GM08714 (cell line): Measurements from ENCODE around the gene ADAMTS12.

Source experiments
- H3K4me3 ChIP-seq: fragments of 200-500 bp; sonication (Bioruptor generic); 2 replicates; pipeline ENCODE4 v1.5.1; 2014; ENCODE audit warnings: mild to moderate bottlenecking, low read length, inconsistent platforms
- ZNF274 ChIP-seq: IDR thresholded peaks from 2 replicates; pipeline ENCODE4 v1.6.1; 2012; ENCODE audit warnings: mild to moderate bottlenecking, low read depth, low read length

Gene ADAMTS12

DNA sequence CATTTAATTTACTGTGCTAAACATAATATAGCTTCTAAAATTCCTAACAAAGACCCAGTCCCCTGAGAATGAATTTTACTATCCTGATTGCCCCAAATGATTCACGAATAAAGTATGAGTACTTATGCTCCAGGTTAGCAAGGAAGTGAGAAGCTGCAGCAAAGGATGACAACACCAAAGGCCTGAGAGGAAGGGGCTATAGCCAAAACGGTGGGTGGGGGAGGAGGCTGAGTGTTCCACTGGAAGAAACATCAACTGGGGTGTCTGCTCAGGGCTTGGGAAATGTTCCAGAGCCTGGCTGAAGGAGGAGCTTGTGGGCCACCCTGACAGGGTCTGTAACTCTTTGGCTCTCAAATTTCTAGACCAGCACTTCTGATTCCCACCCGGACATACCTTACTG lies 157.3 kb downstream of the ADAMTS12 start:
- TF ChIP-seq ZNF274, result no peak
- H3K4me3 ChIP-seq, result no peak overlapping the region

DNA sequence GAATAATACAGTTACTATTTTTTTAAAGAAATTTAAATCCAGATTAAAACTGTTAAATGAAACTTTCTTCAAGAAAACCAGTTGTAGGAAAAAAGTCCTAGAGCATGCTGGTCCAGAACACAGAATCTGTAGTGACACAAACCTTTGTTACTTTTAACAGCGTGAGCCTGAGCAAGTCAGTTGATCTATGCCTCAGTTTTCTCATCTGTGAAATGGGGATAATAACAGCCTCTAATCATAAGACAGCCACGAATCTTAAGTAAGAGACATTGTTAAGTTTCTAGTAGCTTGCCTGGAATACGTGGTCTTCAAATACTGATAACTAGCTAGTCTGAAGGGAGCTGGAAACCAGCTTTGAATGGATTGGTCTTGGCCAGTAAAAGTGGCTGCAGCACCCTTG lies 158.6 kb downstream of the ADAMTS12 start:
- TF ChIP-seq ZNF274, result no peak
- no peak overlapping the region for H3K4me3 ChIP-seq

DNA sequence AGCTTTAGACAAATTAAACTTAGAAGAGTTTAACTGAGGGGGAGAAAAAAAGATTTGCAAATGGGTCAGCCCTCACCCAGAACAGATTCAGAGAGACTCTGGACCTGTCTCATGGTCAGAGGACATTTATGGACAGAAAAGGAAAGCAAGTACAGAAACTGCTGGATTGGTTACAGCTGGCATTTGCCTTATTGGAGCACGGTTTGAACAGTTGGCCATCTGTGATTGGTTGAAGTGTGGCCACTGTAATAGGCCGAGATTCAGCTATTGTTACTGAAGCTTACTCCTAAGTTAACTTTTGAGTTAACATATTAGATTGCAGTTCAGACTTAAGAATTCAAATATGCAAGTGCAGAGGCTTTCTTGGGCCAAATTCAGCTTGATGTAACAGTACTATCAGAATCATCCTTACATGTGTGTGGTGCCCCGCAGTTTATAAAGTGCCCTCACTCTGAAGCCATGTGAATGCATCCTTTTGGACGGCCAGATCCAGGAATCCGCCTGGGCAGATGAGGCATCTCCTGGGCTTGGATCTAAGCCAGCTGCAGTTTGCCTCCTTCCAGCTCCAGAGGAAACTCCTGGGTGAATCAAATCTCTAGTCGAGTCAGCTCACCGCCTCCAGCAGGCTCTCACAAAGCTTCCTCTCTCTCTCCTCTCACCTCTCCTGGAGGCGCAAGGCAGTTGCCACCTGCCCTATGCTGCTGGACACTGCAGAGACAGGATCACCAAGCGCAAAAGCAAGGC lies 165.2 kb downstream of the ADAMTS12 start:
- no peak for TF ChIP-seq ZNF274
- H3K4me3 ChIP-seq, result no peak overlapping the region

DNA sequence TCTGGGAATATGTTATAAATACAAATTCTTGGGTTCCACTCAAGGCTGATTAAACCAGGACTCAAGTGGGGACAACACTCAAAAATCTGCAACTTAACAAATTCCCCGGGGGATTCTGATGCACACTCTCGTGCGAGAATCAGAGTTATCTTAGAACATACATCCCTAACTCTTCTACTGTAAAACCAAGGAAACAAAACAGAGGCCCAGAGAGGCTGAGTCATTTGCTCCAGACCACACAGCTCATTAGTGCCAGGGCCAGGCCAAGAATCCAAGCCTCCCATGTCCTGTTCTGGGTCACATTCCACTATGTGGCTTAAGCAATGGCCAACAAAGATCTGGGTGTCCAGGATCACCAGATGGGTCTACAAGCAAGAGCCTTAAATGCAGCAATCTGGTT lies 166.0 kb downstream of the ADAMTS12 start:
- no peak for TF ChIP-seq ZNF274
- no peak overlapping the region for H3K4me3 ChIP-seq

DNA sequence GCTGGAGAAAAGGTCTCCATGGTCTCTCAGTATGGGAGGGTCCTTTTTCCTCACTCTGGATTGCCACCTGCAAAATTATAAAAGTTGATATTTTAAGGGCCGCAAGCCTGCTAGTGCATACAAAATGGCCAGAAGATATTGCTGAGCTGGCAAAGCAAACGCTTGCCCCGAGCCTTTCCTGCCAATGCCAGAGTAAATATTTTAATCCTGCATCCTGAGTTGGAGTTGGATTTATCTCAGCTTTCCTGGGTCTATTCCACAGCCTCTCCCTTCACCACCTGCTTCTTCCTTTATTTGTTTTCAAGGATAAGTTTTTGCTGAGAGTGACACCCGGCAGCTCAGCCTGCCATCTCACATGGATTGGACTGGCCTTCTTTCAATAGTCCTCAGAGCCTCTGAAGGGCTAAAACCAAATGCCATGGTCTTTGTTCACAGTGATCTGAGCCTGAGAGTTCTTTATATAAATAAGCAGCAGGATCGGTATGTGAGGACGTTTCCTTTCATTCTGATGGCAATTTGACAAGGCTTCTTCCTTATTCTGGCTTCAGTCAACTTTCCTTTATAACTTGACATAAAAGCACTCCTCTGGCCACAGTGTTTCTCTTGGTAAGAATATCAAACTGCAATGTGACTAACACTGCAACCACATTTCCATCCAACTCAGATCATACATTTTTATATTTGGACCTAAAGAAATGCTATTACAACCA lies 170.1 kb downstream of the ADAMTS12 start:
- H3K4me3 ChIP-seq, result no peak overlapping the region
- TF ChIP-seq ZNF274, result no peak

DNA sequence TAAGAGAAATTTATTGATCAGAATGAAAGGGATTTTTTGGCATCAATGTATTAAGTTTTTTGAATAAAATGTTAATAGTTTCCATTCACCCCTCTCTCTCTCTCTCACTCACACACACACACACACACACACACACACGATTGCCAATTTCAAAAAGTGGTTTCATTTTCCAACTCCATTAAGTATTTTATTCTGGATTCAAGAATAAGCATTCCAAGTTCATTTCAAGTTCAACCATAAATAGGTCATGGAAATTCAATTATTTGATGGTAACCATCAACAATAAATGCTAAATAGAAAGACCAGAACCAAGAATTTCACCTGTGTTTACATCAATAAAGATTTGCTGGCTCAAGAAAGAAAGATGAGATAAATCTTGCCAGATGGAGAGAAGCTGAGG lies 171.6 kb downstream of the ADAMTS12 start:
- H3K4me3 ChIP-seq, result no peak overlapping the region
- no peak for TF ChIP-seq ZNF274

DNA sequence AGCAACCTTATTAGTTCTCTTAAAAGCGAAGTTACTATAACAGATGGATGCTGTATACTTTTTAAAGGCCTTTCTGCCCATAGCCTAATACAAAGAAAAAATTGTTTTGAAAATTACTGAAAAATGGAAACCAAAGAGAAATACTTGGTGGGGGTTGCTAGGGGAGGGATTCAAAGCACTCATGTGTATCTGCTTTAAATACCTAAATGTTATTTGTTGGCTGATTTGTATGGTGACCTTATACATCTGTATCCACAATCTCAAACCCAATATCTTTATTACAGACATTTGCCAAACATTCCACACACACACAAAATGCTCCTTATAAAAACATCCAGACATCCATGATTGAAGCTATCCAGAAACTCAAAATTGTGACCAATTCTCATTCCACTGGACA lies 172.0 kb downstream of the ADAMTS12 start:
- no peak for TF ChIP-seq ZNF274
- H3K4me3 ChIP-seq, result no peak overlapping the region

DNA sequence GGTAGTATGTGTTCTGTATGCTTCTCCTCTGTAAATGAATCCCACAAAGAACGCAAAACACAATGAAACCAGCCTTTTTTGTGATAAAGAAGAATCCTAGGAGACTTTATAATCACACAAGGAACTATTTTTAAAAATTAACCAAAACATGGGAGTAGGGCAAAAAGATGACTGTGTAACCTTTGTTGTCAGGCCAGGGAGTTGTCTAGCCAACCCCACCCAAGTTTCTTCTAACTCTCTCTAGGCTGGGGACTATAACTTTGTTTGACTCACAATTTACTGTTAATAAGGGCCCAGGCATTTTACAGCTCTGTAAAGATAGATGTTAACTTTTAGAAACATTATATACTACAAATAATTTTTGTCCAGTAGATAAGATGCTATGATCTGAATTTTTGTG lies 176.1 kb downstream of the ADAMTS12 start:
- H3K4me3 ChIP-seq, result no peak overlapping the region
- no peak for TF ChIP-seq ZNF274

DNA sequence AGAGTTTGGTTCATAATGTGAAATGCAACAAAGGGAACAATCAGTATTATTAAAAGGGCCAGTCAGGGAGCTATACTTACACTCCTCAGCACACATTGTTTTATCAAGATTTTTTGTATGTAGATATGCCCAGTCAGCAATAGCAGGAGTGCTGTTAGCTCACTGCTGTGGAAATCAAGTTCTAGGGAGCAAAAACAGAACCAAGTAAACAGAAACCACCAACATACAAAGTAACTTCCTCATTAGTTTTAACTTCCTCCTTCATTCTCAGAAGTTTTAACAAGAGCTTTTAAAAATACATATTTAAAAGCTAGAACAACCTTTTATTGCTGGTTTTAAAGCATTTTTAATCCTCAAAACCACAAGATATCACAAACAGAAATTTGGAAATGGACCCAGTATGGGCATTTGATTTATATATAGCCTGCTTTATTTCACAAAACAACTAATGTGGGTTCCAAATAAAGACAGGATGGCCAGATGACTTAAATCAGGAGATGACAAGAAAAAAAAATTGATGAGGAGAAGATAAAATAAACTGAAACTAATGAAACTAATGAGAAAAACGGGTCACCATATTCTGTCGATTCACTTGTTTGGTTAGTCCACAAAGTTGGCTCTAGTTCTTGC lies 178.5 kb downstream of the ADAMTS12 start:
- TF ChIP-seq ZNF274, result no peak
- no peak overlapping the region for H3K4me3 ChIP-seq

DNA sequence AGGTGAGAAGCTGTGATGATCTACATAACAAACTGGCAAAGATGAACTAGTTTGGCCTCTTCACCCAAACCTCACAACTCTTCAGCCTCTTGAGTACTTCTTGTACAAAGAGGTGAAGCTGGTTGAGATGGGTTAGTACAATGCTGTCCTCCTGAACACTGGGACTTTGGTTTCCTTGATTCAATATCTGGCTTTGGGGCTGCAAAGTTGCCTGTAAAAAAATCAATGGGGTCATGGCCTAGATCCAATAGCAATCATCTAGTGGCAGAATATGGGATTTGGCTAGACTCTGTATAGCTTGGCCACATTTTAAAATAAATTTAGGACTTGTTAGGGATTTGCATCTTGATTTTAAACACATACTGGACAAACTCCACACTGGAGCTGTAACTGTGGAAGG lies 179.1 kb downstream of the ADAMTS12 start:
- no peak overlapping the region for H3K4me3 ChIP-seq
- no peak for TF ChIP-seq ZNF274

DNA sequence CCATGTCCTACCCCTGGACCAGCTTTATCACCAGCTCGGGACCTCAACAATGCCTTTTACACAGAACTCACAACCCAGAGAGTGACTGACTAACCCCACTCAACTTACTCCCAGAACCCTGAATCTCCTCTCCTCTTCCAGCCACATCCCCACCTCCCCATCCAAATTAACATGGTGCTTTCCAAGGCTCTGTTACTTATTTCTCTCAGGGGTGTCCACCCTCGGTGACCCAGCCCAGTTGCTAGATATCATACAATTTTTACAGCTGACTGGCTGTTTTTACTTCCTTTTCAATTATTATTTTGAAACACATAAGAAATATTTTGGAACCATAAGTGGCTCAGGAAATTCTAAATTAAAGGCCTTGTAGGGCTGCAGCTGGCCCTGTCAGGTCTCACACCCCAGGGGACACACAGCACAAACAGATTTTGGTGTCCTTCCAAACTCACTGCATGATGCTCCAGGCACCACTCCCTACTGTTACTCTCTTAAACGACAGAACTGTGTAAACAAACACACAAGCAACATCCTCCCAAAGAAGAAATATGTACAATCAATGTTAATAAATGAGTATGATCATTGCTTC lies 180.6 kb downstream of the ADAMTS12 start:
- no peak overlapping the region for H3K4me3 ChIP-seq
- TF ChIP-seq ZNF274, result no peak

DNA sequence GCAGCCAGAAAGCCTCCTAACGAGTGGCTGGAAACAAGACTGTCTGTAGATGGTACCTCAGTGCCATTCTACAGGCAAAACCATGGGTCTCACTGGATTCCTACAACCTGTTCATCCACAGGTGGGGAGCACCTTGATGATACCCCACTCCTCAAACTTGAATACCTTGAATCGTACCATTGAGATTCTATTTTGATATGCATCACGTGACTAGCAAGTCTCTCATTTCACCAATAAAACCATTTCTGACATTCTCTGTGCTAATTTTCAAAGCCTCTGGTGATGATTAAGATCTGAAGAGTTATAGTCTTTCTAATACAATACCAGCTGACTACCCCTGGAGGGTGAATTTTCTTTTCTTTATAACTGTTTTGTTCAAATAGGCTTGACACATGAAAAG lies 188.9 kb downstream of the ADAMTS12 start:
- no peak overlapping the region for H3K4me3 ChIP-seq
- no peak for TF ChIP-seq ZNF274

DNA sequence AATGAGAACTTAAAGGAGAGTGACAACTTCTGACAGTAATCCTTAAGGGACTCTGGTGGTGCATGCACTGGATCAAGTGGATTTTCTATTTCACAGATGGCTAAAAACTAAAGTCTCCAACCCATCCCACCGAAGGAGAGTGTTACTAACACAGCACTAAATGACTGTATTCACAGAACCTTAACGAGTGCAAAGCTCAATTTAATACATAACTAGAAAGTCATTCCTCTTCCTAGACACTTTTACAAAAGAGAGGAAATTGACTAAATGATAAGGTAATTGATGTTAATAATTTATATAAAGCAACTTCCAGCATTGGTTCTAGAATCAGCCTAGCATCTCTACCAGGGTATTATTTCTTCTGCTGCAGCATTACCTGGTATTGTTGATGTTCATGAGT lies 189.8 kb downstream of the ADAMTS12 start:
- H3K4me3 ChIP-seq, result no peak overlapping the region
- no peak for TF ChIP-seq ZNF274

DNA sequence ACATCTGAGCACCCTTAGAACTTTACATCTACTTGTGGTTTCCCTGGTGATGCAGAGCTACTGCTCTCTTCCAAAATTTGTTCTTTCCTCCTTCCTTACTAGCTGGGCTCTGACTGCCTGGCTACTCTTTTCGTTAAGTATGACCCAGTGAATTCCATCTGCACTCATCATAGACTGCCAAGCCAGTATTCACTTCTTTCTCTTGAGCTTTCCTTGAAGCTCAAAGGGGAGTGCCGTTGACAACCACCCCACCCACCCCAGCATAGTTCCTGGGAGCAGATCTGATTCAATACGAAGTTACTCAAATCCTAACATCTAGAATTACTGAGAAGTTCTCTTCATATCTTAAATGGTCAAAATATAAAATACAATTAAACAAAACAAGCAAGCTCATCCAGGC lies 190.5 kb downstream of the ADAMTS12 start:
- H3K4me3 ChIP-seq, result no peak overlapping the region
- no peak for TF ChIP-seq ZNF274

DNA sequence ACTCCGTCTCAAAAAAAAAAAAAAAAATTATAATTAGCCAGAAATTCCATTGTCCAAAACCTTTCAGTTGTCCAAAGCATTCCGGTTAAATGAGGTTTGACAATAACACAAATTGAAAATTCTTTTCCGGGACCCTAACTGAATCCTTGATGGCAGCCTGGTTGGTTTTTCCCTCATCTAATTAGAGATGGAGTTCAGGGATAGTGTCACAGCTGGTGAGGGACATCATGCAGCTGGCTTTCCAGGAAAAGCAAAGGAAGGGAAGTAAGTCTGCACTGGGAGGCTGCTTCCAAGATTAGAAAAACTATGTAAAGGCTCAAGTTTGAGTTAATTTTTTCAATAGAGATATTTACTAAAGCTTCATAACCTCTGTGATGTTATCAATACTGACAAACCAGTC lies 195.4 kb downstream of the ADAMTS12 start:
- TF ChIP-seq ZNF274, result no peak
- no peak overlapping the region for H3K4me3 ChIP-seq

DNA sequence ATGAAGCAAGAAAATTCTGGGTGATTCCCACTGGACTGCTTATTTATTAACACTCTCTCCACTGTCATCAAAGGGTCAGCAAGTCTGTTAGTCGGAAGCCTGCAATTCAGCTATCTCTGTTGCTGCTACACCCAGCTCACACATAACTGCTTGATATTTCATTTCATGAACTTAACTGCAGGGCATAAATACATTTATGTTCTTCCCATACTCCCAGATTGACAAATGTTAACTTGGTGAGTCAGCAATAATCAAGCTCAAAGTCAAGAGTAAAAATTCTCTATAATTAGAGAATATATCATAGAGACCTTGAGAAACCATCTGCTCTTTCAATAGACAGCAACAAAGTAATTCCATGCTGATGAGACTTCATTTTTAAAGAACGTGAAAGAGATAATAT lies 198.8 kb downstream of the ADAMTS12 start:
- no peak for TF ChIP-seq ZNF274
- H3K4me3 ChIP-seq, result no peak overlapping the region
